ENCODE data around the gene GLI1.

GLI1 gene

GRCh38 chr12:57518176-57518919, 58.8 kb downstream of the GLI1 start:
- no peak for DNase-seq (ENCODE audit: low read depth in 4 of 4, low spot score in 1 of 4)

GRCh38 chr12:57518920-57519795, 59.6 kb downstream of the GLI1 start:
- no peak for DNase-seq (ENCODE audit: low read depth in 4 of 4, low spot score in 1 of 4)

- DNase-seq (ENCODE audit: low read depth in 4 of 4, low spot score in 1 of 4) = no peak
These were observed 60.1 kb downstream of the GLI1 start for GRCh38 chr12:57519796-57520052.

DNA sequence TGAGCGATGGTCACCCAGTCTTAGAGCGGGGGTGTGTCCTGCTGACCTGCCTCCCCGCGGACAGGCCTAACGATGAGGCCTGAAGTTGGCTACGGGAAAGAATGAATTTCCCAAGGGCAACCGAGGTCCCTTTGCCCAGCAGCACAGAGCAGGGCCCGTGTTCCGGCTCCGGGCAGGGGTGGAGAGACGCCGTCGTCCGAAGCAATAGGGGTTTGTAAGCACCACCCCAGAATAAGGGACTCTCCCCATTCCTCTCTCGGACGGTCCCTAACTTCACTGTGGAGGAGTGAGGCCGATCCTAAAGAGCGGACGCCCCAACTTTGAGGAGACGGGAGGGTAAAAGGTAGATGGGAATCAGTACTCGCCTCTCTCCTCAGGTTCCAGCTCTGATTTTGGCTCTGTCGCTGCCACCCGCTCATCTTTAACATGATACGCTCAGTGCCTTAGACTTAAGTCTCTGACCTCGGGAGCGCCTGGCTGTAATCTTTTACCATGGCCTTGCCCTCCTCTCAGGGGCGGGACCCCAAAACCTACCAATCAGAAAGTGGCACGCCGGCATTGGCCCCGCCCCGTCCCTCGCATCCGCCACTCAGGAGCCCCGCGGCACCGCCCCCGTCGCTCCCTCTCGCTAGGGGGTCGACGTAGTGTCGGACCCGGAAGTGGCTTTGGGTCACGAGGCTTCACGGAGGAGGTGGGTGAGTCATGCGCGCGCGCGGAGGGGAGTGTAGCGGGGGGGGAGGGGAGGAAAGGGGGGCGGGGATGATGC, 60.7 kb downstream of the GLI1 start, which contains the start of gene DDIT3:
Gene DDIT3, minus strand, starts transcription at position 462 of the 766 bp plus-strand sequence. CDS start 3,108 bp downstream, outside the sequence.
- DNase-seq (ENCODE audit: low read depth in 4 of 4, low spot score in 1 of 4) = peak; percentile 97 to 100 (median 99)

GRCh38 chr12:57521525-57522010, 62.0 kb downstream of the GLI1 start:
- DNase-seq (ENCODE audit: low read depth in 4 of 4, low spot score in 1 of 4) = peak in 1 of 4 experiments; percentile 16
